Eye (tissue), 1 donor: ENCODE results near the gene TCAF1.
"Not testable (repeated sequence)": the region's sequence is repeated elsewhere in the genome, so short reads cannot be mapped to it uniquely, and the experiment has no call there.

Experiments
- DNase-seq: peaks from one replicate; pipeline ENCODE4 v3.0.0-alpha.2; 2015

The TCAF1 gene

DNA sequence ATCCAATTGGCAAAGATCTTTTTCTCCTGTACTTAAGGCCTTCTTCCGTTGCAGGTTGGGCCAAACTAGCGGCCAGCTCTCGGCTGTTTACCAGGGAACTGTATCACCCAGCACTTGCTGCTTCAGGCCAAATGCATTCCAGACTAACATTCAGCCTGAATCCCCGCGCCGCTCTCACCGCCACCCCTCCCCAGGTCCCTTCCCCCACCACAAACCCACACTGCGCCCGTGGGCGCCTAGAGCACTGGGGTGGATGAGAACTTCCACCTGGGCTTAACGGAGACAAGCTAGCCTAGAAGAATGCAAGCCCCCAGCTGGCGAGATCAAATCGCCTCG is 676 bp downstream of the TCAF1 start:
- peak; percentile 92 for DNase-seq

DNA sequence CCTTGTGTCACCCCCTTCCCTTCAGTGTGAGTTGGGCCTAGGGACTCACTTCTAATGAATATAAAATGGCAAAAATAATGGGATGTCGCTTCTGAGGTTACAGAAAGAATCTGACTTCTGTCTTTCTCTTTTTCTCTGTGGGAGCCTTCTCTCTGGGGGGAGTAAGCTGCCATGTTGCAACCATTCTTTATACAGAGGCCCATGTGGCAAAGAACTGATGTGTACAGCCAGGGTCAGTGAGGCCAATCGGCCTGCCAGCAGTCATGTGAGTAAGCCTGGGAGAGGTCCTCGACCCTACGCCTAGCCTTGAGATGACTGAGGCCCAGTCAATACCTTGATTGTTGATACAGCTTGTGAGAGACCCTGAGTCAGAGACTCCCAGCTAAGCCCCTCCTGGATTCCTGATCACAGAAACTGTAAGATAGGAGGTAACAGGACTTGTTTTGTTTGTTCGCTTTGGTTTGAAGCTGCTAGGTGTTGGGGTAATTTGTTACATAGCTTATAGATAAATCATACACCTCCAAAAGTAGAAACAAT is 1.7 kb downstream of the TCAF1 start:
- DNase-seq, result no peak

DNA sequence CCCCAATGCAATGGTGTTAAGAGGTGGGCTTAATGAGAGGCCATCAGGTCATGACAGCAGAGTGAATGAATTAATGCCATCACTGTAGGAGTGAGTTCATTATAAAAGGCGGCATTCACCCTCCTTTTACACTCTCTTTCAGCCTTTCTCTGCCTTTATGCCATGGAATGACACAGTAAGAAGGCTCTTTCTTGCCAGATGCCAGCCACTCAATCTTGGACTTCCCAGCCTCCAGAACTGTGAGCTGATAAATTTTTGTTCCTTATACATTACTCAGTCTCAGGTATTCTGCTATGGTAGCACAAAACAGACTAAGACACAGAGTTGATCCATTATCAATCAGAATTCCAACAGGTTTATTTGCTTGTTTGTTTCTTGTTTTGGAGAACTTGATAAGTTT is 3.2 kb downstream of the TCAF1 start:
- no peak for DNase-seq

DNA sequence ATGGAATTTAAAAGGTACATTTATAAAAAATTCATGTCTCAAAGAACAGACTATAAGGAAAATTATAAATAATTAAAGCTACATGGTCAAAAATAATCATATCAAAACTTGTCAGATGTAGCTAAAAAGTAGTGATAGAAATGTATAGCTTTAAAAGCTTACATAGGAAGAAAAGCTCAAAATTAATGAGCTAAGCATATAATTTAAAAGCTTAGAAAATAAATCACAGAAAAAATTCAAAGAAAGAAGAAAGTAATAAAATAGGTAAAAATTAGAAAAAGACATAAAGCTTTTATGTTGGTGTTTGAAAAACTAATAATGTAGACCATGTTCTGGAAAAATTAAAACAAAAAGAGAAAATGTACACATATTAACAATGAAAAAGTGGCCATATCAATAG is 5.3 kb downstream of the TCAF1 start:
- DNase-seq, result no peak

DNA sequence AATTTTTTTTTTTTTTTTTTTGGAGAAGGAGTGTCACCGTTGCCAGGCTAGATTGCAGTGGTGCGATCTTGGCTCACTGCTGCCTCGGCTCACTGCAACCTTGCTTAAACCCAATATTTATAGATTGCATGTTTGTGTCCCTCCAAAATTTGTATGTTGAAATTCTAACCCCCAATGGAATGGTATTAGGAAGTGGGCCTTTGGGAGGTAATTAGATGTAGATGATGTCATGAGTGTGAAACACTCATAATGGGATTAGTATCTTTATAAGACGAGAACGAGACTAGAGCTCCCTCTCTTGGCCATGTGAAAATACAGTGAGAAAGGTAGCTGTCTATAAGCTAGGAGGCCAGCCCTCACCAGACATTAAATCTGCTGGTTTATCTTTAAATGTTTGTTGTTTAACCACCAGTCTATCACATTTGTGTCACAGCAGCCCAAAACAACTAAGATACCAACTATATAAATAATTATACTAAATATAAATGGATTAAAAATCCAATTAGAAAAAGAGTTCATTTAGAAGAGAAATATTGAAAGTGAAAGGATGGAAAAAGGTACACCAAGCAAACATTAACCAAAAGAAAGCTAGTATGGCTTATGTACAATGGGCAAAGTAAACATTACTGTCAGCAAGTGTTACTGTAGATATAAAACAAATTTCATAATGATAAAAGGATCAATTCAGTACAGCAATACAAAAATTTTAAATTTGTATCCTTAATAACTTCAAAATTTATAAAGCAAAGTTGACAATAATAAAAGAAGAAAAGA is 9.3 kb downstream of the TCAF1 start:
- no peak for DNase-seq

DNA sequence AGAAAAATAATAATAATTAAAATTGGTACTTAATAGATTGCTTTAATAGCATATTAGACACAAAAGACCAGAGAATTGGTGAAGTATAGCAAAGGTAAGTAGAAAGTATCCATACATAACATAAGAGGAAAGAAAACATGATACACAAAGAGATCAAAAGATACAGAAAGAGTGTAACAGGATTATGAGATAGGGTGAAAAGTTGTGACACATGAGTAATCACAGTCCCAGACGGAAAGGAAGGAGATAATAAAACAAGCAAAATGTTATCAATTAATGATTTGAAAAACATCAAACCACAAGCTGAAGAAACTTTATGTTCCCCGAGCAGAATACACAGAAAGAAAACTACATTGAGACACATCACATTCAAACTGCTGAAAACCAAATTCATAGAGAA is 10.5 kb downstream of the TCAF1 start:
- DNase-seq, result no peak

DNA sequence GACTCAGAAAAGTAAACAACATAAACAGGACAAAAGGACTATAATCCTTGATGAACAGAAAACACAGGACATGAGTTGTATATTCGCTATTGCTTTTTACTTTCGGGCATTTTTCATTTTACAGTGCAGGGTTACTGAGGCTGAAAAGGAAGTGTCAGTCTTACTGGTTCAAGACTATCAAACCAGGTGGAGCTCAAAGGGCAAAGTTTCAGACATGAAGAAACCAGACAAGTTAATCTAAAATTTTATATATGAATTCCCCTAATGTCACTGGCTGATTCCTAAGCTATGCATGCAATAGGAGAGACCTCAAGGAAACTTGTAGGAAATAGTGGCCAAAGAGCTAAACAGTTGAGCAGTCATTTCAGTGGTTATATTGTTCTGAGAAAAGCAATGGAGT is 11.4 kb downstream of the TCAF1 start:
- no peak for DNase-seq

DNA sequence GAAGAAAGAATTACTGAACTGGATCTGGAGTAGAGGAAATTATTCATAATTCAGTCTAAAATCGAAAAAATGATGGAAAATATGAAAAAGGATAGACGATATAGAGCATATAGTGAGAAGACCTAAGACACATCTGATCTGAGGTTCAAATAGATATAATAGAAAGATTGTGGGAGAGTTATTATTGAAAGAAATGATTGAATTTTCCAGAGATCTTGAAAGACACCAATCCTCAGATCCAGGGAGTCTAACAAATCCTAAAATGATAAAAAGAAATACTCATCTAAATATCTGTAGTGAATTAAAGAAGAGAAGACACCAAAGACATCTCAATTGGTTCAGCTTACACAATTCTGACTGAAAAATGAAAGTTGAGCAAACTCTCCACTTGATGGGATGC is 12.9 kb downstream of the TCAF1 start:
- no peak for DNase-seq

DNA sequence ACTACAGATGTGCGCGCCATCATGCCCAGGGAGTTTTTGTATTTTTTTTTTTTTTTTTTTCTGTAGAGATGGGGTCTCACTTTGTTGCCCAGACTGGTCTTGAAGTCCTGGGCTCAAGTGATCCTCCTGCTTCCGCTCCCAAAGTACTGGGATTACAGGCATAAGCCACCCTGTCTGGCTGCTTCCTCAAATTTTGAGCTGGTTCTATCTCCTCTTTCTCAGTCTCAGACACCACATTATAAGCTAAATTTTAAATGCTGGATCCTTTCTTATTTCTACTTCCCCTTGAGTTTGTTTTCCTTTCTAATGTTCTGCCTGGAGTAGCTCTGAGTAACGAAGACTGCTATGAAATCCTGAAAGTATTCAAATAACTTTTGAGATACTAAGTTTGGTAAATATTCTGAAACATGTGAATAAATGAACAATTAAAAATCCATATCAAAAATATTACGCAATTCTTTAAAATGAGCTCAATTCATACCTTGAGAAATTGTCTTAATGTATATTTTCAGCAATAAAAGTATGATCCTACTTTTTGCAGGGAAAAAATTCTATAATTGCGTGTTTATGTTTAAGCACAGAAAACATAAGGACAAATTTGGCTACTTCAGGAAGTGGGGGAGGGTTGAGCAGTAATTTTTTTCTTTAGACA is 15.0 kb downstream of the TCAF1 start:
- no peak for DNase-seq

DNA sequence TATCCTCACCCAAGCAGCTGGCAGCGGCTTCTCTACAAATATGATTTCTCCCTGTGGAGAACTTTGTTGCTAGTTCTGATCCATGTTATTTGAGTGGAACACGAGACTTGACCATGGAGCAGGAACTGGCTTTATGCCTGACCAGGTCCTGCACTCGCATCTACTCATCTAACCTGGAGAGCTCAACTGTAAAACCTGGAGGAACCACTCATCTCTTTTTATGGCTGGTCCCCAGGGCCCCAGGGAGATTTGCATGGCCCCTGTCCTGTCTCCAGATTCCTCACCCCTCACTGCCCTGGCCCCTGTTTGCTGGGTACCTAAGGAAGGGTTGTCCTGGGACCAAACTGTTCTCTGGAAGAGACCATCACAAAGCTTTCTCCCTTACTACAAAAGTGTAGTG is 16.0 kb downstream of the TCAF1 start:
- DNase-seq, result no peak

DNA sequence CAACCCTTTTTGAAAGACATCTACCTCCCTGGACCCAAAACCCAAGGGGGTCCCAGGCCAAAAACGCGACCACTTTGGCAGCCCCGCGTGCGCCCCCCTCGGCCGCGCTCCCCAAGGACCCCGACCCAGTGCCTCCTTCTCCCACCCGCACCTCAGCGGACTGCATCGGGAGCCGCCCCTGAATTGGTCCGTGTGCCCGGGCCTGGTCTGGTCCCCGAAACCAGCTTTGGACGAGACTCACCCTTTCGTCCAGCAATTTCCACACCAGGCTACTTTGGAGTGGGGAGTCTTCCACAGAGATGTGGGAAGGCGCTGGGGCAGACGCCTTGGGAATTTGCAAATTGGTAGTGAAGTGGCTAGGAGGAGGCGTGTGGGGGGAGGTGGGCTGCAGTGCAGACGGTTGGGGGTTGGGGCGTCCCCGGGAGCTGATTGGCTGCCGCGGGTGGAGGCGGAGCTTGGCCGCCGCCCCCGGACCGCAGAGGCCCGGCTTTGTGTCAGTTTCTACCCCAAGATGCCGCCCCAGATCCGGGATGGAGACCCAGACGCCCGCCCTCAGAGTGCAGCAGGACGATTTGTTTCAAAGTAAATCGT is 16.9 kb downstream of the TCAF1 start:
- peak; percentile 94 for DNase-seq

DNA sequence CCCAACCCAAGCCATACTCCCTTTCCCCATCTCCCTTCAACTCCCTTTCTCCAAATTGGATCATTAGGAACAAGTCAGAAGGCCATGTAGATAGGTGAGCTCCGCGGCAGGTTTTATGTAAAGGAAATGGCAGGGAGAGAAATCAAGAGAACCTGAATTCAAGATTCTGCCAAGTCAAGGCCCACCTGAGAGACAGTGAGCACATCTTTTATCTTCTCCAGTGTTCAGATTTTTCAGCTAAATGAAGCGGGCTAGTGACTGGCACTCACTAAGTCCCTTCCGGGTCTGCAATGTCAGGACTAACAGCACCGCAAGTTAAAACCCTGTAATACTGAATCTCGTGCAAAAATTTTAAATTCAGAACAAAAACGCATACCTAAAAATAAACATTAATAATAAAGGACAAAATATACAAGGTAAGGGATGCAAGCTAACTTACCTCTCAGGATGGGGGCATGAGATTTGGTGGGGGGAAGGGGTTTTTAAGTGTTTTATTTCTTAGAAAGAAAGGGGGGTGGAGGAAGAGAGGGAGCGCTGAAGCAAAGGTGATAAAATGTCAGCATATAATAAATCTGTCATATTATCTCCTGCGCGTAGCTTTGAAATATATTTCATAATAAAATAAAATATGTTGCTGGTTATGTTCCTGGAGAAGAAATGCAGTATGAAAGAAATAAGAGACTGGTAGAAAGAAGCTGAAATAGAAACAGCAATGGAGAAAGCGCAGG is 17.6 kb downstream of the TCAF1 start:
- DNase-seq, result peak; percentile 48

DNA sequence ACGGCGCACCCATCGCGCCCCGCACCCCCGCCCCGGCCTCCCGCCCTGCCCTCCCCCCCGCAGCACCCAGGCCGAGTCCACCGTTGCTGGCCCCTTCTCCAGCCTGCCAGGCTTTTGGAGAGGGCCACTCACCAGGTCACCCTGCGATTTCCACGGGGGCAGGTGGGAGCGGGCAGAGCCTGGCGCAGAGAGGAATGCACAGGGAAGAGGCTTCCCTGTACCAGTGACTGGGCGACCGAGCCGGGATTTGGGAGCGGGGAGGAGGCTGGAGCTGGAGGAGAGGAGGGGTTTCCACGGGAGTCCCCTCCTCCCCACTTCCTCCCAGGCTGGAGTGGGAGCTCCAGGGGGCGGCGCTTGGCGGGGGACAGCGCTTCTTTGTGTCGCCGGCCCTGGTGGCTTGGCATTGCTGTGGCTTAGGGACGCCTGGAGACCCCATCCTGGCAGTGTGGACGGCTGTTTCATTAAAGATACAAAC is 19.3 kb downstream of the TCAF1 start:
- DNase-seq, result peak; percentile 94

DNA sequence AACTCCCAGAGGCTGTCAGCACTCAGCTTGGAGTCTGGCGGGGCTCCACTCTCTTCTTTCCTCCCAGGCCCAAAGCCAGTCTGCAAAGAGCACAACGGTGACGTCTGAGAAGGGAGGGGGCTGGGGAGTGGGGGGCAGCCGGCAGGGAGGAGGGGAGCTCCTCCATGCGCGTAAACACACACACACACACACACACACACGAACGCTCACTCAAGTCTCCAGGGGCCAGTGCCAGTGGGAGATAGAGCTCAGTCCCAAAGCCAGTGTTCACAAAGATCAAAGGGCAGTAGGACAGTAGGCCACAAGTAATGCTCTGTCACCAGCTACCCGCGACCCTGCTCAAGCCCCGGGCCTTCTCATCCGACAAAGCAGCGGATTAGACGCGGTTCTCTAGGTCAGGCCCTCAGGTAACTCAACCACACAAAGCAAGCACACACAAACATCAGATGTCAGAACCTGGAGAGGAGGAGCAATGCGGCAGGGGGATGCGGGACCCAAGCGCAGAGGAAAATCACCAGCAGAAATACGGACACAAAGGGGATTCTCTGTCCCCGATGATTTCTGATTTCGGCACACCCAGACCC is 19.9 kb downstream of the TCAF1 start:
- peak; percentile 94 for DNase-seq

DNA sequence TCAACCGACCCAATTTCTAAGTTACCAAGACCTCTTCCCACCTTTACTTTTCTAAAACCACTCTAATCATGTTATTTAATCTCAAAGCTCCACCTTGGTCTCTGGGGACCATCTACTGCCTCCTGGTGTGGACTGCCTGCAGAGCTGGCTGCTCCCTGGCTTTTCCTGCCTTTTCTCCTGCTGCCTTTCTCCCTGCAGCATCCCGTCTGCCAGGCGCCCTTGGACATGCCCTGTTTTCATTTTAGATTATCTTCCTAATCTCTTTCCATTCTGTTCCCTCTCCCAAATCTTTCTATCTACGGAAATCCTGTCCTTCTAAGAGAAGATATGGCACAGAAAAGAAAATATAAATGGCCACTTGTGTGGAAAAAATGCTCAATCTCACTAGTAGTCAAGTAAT is 23.1 kb downstream of the TCAF1 start:
- no peak for DNase-seq

DNA sequence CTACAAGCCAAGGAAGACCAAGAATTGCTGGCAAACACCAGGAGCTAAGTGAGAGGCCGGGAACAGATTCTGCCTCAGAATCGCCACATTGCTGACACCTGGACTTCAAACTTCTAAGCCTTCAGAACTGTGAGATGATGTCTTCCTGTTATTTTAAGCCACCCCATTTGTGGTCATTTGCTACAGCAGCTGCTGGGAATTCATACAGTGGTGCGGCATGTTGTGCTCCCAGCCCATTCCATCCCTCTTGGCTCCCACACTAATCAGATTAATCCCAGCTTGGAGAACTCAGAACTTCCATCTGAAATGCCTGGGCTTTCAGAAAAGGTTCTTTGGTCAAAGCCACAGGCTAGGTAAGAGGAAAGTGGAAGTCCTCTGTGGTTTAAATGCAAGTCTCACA is 24.9 kb downstream of the TCAF1 start:
- DNase-seq, result no peak

DNA sequence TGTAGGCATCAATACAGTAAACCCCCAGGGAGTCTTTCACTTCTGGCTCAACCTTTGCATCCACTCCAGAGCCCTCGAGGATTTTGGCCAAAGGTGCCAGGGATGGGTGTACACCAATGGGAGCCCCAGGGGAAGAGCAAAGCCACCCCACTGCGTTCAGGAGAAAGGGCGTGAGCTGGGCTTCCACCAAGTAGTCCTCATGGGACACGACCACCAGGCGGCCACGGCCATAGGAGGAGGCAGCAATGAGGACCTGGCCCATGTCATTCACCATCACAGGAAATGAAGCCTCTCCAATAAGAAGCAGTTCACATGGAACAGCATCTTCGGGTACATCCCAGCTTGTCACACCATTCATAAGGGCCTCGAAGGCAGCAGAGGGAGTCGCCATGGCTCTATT is 25.8 kb downstream of the TCAF1 start:
- DNase-seq, result no peak

DNA sequence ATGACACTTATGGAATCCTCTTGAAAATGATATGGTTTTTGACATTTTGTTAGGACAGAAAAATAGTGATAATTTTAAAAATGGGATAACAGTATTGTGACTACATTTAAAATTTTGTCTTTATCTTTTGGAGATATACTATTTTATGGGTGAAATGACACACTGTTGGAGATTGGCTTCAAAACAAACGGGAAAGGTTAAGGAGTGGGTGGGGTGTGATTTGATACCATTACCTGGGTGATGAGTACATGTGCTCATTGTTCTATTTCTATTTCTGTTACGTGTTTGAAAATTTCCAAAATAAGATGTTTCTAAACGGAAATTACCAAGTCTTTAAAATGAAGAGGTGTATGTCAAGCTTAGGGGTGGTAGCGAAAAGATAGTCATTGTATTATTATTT is 28.7 kb downstream of the TCAF1 start:
- DNase-seq, result not testable (repeated sequence)

DNA sequence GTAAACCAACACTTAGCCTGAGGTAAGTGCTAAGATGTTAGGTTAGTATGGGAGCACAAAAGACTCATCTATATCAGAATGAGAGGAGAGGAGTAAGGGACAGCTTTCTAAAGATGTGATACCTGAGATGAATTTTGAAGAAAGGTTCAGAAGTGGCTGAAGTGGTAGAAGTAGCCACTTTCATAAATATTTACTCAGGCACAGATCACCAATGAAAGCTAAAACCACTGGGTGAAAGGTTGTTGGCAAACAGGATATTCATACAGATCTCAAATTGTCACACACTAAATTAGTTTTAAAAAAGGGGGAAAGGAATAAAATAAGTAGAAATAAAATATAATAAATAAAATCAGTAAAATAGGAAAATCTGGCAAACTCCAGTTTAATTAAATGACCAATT is 30.4 kb downstream of the TCAF1 start:
- not testable (repeated sequence) for DNase-seq

DNA sequence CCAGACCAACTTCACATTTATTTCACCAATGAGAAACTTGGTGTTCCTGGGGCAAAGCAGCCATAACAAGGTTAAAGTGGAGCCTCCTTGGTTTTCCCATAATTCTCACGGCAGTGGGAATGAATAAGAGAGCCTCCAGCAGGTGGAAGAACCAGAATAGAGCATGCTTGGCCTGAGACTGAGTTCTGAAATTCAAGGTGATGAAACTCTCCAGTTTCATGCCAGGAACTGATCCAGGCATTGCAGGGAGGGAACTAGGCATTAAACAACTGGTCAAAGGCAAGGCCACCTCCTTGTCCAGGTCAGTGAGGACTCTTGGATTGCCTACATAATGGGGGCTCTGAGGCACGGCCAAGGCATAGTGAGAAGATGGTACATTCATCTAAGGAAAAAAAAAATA is 44.0 kb downstream of the TCAF1 start:
- not testable (repeated sequence) for DNase-seq

DNA sequence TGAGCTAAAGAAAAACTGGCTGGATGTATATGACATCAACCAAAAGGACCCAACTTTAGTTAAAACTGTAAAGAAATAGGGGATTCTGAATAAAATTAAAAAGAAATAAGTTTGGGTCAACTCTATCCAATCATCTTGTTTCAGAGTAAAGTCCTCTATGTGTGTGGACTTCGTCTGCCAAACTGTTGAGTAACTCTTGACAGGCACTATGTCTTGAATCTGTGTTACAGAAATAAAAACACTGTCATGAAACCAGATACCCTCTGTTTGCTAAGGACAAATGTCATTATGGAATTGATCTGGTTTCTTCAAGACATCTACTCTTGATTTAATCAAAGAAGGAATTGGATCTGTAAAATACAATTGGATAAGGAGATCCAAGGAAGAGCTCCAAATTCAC is 46.5 kb downstream of the TCAF1 start:
- DNase-seq, result not testable (repeated sequence)

DNA sequence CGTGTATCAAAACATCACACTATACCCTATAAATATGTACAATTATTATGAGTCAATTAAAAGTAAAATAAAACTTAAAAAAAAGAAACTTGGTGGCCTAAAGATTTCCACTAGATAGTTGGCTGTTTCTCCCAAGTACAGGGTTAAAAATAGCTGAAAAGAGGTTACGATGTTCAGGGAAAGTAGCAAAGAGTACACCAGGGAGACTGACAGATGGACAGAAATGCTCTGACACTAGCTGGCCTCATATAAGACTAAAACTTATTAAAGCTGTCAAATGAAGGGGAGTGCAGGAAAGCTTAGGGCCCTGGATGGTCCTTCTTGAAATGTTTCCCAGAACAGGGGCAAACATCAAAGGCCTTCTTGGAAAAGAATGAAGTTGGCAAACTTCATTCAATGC is 51.3 kb downstream of the TCAF1 start:
- no peak for DNase-seq
